ENCODE results near the gene PTPRM.

PTPRM gene

DNA sequence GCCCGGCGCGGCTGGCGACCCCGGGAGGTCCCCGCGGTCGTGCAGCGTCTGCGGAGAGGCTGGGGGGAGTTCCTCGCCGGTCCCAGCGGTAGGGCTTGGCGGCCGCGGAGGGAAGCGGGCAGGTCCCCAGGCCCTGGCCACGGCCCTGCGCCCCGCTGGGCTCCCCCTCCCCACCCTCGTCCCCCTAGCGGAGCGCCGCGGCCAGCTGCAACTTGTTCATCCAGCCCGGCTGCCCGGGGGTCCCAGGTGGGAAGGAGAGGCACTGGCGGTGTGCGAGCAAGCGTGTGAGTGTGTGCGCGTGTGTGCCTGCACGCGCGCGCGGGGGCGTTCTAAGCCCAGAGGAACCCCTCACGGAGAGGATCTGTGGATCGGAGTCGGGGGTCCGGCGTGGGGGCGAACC lies 1.3 kb downstream of the PTPRM start:
- DNase-seq: no peak

DNA sequence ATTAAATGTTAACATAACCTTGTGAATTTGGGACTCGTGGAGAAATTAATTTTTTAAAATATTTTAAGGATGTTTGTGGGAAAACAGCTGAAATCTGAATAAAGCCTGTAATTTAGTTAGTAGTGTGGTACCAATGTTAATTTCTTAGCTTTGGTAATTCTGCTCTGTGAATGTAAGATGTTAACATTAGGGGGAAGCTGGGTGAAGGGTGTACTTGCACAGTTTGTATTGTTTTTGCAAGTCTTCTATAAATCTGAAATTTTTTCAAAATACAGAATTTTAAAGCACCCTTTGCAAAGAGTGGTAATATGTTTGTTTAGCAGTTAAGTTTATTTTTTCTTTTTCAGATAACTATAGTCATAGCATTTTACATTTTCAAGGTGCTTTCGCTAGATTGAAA lies 4.5 kb downstream of the PTPRM start:
- DNase-seq: no peak

DNA sequence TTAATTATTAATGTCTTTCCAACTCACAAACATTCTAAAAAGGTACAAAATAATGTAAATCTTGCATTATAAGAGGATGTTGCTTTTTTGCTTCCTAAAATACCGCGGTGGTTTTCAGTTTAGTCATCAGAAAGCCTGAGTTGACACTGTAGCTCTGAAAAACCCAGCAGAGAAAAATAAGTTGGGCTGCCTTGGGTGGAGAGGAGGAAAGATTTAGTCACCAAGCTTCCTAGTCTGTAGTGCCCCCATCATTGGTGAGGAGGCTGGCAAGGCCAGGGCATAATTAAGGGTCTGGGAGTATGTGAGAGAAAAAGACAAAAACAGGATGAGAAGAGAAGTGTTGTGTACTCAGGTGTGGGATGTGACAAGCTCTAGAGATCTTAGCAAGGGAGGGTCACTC lies 5.7 kb downstream of the PTPRM start:
- DNase-seq: no peak

DNA sequence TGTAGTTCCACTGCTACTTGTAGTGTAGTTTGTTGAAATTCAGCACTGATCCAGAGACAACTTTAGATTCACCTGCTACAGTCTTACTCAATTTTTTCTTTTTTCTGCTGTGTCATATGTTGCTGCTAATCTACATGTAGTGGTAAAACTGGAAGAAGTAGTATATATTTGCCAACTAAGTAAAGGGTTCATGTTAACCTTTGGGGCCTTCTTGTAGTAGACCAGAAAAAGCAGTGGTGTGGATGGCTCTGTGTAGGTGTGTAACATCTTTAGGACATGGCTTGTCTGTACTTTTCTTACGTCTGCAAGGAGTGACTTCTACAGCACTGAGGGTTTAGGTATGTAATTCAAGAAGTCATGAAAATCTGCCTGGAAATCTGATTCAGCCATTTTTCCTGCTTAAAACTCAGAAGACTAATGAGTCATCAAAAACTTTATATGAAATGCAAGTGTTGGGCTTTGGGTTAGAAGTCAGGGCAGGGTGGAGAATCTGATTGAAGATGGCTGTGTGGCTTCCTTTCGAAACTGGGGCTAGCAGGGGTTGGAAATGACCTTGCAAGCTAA lies 8.4 kb downstream of the PTPRM start:
- DNase-seq: no peak

DNA sequence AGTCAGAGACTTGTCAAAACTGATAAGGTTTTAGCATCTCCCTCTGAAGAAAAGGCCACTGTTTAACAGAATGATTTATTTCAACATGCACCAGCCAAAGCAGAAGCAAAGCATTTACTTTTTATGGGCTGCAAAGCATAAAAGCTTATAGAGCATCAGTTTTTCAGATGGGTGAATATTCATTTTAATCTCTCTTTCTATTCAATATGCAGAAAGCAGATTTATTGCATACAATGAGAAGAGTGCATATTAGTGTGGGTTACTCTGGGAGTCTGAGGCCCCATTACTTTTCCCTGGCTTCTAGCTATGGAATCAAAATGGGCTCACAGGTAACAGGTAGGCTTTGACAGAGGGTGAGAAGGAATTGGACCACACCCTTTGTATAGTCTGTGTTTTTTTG lies 9.0 kb downstream of the PTPRM start:
- no peak for DNase-seq

DNA sequence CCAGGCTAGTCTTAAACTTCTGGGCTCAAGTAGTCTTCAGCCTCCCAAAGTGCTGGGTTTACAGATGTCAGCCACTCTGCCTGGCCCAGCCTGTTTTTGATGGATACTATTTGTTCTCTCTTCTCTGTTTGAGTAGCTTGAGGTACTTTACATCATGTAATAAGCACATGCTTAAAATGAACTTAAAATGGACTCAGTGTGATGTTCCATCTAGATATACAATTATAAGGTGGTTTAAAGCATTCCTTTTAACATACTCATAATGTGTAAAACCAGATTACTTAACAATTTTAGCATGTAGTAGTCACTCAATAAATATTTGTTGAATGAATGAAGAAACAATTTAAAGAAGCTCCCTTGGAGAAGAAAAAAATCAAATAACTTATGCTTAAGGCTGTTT lies 9.6 kb downstream of the PTPRM start:
- no peak for DNase-seq

DNA sequence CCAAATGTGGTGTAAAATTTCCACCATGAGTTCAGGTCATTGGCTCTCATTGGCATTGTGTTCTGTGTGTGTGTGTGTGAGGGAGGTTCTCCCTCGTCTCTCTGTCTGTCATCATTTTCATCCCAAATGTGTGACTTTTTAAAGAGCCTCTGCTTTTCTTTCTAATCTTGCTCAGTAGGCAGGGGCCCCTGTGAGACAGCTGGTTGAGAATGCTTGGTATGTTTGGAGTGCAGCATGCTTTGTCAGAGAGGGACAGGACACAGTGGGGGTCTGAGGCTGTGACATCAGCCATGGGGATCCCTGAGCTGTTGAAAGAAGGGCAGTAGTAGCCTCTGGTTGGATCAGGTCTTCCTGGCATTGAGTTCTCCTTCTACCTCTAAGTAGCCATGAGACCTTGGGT lies 10.6 kb downstream of the PTPRM start:
- no peak for DNase-seq

DNA sequence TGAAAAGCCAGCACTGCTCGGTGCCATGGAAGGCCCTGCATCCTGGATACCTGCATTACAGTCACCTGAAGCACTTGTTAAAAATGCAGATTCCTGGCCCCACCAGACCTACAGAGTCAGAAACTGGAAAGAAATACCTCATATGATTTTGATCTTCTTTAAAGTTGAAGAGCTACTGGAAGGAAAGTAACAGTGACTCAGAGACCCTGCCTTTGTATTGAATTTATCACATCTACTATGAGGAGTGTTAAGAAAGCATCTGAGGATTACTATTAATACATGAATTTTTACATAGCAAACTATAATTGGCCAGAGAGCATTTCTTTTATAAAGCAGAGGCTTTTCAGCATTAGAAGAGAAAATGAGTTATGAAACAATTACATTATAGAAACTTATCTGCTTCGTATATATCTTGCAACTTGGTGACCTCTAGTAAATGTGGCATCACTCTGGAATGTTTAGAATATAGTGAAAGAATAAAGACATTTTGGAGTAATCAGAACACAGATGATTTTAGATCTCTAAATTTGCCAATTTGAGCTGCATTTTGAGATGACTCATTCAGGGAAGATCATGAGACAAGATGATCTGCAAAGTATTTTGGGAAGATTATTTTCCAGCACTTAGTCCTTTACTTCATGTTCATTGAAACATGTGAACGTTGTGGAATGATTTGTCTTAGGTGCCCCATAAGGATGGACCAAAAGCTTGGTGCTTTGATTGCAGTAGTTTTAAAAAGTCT lies 12.2 kb downstream of the PTPRM start:
- DNase-seq: no peak

DNA sequence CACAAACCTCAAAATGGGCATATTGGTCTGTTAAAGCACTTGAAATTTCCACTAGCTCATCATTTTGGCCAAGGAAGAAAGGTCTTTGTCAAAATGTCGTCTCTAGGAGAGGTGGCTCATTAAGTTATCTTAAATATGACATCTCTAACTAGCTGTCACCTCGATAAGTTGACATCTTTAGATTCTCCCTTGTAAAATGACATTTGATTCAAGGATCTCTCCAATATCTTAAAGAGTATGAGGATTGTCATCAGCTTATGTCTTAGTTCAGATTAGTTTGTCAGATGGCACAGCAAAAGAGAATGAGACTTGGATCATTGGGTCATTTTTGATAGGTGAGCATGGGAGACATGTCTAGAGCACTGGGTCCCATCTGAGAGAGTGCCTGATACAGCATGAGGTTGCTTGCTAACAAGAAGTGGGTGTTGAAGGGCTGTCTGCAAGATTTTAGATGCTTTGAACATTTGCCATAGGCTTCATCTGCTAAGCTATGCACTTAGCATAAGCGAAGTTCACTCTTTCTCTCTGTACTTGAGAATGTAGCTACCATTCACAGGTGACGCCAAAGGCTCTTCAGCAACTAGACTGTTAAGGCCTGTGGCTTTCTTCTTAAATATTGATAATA lies 12.9 kb downstream of the PTPRM start:
- DNase-seq: no peak

DNA sequence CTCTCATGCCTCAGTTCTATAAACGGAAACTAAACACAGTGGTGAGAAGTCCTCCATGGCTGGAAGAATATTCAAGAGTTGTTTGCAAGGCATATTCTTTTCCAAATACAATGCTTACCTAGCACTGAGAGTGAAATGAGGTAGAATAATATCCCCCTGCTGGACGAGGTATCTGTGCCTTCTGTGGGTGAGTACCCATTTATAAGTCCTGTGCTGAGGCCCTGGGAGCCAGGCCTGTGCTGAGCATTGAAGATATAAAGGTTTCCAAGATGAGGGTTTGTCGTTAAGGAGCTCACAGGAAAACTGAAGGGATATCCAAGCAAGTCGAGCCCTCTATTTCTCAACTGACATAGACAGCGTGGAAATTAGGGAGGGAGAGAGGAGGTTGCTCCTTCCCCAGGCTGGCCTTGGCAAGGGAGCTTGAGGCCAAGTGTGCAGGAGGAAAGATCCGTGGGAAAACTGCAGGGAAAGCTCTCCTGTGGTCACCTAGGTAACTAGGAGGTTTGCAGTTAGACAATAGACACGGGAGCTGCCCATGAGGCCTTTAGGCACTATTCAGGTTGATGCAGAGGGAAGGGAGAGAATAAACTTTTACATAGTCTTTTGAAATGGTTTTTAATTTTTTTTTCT lies 17.6 kb downstream of the PTPRM start:
- no peak for DNase-seq

DNA sequence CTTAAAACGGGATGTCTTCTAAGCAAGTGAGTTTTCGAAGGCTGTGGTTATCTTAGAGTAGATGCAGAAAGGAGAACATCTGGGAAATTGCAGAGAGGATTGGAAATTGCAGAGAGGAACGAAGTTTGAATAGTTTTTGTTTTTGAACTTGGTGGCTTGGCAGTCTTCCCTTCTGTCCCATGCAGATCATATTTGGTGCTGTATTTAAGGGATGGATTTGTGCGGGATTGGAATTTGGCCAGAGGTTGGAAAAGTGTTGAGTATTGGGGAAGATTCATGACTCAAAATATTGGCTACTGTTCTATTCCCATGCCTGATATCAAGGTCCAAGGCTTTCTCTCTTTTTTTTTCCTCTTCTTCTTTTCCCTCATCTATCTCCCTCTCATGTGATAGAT lies 18.2 kb downstream of the PTPRM start:
- DNase-seq: no peak

DNA sequence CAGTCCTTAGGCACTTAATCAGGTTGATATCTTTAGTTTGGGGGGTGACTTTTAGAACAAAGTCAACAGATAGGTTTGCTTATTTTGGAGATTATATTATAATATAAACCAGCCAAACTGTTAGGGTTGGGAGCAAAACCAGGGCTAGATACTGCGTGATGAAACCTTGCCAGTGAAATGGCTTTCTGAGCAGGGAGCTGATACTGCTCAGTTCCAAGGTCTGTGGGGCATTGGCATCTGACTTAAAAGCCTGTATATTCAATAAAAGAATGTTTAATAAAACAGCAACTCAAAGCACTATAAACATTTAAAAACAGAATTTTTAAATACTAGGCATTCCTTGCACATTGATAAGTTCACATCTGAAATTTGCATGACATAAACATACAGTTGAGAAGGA lies 19.3 kb downstream of the PTPRM start:
- no peak for DNase-seq

DNA sequence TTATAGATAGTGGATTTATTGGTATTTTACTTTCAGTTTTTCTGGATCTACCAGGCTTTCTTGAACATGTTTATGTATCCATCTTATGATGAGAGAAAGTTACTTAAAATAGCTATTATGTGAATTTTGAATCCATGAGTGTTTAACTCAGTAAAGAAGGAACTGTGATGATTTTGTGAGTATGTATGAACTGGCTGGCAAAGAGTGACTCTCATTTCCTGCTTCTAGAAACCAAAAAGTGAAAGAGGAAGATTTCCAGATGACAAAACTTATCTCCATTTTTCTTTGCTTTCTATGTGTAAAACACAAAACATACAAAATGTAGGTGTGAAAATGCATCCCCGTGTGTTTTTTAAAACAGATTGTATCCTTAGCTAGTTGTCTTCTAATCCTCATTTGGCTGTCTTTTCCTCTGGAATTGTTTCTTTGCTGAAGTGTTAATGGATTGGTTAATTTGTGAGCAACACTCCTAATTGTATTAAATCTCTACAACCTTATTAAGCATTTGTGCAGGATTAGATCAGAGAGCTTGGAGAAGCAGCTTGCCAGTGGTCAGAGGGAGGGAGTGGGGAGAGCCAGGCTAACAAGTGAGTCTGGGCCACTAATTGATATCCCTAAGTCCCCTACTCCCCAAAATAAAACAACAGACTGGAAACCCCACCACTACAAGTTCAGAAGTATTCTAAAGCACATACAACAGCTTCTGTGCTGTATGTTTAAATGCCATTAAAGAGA lies 23.9 kb downstream of the PTPRM start:
- no peak for DNase-seq

DNA sequence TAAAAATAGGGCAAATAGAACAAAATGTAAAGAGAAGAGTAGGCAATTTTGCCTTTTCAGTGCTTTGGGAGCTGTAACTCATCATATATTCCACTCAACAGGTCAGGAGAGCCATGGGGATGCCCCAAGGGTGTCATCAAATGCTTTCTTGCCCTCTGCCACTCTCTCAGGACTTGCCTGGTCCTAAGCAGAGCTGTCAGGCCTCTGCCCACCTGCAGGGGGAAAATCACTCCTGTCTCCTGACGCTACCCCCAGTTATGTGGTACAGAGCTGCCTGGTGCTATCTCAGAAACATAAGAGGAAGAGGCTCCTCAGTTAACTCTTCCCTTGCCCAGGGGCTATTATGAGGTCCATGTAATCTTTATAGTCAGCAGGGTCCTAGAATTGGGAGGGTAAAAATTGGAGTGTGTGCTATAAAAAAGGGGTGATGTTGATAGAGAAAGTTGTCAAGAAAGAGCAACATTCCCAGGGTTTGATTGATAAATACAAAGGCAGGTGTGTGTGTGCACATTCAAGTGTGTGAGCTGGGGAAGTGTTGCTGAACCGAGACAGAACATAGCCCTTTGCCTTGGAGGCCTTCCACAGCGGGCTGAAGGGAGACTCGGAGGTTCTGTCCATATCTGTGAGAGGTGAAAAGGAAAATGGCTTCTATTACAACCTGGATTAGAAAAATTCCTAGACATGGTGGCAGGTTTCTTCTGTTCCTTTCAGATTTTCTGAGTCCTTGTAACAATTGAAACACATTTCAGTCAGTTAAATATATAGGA lies 25.4 kb downstream of the PTPRM start:
- no peak for DNase-seq

DNA sequence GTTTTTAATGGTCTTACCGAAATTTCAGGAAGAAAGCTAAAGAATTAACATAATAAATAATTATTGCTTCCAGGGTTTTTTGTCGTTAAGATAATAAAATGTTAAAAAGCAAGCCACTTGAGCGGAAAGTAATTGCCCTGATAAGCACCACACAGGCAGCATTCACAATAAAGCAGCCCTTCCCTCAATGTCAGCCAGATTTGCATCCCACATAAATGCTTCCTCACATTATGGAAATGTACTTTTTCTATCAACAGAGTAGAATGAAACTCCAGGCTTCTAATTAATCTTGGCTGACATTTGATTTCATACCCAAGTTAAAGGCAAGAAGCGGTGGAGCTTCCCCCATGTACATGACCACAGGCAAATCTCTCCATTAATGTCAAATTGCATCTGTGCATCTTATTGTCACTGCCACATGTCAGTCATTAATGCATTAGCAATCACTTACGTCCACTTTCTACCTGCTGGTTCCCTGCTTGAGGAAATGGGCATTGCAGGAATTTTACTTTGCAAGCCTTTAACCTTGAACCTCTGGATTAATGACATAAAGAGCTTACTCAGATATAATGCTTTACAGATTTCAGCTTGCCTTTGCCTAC lies 26.2 kb downstream of the PTPRM start:
- no peak for DNase-seq

DNA sequence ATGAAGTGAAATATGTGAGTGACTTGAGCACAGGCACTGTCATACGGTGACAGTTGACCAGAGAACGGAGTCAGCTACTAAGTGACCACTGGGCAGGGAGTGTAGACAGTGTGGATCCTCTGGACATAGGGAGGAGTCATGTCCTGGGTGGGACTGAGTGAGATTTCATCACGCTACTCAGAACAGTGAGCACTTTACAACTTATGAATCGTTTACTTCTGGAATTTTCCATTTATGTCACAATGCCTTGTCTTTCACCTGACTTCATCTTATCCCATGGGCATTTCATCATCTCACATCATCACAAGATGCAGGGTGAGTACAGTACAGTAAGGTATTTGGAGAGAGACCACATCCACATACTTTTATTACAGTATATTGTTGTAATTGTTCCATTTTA lies 29.0 kb downstream of the PTPRM start:
- no peak for DNase-seq

DNA sequence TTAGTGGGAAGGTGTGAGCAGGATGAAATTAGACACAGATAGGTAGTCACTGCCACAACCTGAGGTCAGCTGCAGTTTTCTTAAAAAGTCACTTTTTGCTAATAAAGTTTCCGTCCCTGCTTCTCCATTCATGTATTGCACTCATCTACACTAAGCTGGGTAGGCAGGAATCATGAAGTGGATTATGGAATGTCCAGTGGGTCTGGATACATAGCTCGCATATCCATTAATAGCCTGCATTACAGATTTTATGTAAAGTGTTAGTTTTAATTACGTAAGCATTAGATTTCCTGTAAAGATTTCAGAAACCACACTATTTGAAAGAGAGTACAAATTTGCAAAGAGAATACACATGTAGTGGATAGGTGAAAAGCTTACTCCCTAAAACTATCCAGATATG lies 30.4 kb downstream of the PTPRM start:
- no peak for DNase-seq

DNA sequence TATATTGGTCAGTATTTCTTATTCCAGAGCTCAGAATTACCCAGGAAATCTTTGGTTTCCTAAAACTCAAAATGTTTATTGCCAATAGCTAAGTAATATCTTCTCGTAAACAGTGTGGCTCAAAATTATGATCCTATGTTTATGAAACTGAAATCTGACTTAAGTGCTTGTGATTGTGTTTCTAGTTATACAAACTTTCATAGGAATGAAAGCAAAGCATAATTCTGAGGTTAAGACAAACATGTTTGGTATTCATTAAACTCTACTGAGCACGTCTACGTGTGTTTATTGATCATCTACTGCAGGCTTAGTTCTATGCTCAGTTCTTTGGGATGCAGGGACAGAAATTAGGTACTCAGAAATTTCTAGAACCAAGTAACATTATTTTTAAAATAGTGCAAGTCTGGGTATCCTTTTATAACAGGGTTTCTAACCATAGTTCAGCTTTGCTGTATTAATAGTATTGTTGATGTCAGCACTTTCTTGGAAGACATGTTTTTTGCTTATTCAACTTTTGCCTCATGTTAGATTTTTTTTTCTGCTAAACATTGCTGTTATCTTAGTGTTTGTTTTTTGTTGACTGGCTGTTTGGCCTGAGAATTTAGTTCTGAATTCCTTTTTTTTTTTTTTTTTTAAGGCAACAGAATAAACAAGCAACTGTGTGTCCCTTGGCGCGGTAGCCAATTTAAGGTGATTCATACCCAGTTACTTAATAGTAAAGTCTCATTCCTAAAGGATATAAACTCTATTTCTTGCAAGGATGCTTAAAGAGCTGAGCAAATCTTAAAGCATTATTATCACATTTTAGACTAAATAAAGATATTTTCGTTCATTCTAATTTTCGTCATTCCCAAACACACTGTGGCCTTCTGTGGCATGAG lies 31.3 kb downstream of the PTPRM start:
- DNase-seq: no peak

DNA sequence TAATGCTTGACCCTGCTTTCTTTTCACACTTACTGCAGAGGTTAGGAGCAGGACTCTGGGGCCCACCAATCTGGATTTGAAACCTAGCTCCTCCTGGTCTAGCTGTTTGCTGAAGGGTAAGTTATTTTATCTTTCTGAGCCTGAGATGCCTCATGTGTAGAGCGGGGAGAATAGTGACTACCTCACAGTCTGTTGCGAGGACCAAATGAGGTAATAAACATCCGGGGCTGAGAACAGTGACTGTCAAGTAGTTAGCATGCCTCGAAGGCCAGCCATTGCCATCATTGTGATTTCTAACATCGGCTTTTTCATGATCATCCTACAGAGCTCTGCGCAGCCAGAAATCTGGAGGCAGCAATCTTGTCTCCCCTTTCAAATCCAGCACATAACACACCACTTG lies 32.9 kb downstream of the PTPRM start:
- DNase-seq: no peak

DNA sequence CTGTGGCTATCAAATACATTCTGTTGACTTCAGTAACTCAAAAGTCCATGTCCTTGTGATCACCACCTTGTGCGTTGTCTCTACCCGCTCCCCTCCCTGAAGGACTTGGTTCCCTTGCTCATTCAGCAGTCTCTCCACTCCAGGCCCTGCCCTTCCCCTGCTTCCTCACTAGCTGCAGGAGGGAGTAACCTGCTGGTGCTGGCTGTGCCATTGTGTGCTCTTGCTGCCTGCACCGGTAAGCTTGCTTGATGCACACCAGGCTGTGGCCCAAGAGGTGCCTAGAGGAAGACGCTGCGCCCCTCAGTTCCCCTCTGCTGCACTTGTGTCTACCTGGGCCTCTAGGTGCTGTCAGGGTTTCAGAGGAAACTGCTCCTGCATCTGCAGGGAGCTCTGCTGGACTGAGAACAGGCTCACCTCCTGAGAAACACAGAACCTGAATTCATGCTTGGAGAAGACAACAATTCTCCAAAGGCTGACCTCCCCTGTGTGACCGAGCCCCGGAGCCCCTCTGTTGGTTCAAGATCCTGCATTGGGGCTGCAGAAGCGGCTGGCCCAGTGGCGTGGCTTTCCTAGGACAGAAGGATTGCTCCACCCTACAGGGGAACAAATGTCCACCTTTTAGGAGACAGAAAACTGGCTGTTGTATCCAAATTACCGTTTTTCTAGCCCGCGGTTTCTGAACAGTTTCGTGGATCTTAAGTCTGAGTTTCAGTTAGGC lies 33.6 kb downstream of the PTPRM start:
- no peak for DNase-seq

DNA sequence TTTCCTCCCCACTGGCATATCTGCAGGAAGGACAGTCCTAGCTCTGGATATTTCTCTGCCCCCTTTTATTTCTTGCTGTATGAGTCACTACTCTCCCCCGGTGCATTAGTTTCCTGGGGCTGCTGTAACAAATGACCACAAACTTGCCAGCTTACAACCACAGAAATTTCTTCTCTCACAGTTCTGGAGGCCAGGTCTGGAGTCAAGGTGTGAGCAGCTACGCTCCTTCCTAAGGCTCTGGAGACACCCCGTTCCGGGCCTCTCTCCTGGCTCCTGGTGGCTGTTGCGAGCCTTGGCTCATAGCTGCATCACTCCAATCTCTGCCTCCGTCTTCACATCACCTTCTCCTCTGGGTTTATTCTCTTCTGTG lies 34.1 kb downstream of the PTPRM start:
- DNase-seq: no peak
